Measurements from ENCODE around the gene TIAM1. TPM values are rescaled to one million over a fixed set of nuclear protein-coding genes. Genes with fewer than 3 reads are reported as not detected.

The TIAM1 gene
- total and polyA plus RNA-seq, 4 donors, result 3.5 to 58.0 (median 11.8) TPM

GRCh38 chr21:31261759-31262158 lies 82.3 kb downstream of the TIAM1 start:
- DNase-seq, result no peak
- peaks cover 0 to 7% (median 0%) of the 10 kb centered on the region in 5 donors for H3K4me1 ChIP-seq (ENCODE audit: control insufficient read depth in 5 of 5, insufficient read depth in 5 of 5, low read length in 5 of 5)
- no peak overlapping the region for H3K27ac ChIP-seq (ENCODE audit: low read depth in 1 of 2, low read length in 1 of 2)
- 93 to 94% methylated on average over 8 of the region's 8 CpGs for WGBS, 2 donors
- no peaks in the 10 kb centered on the region for H3K9me3 ChIP-seq (ENCODE audit: control insufficient read depth in 4 of 4, insufficient read depth in 3 of 4, low read length in 3 of 4)
- H3K27me3 ChIP-seq (ENCODE audit: control insufficient read depth in 3 of 3, insufficient read depth in 3 of 3, low read length in 2 of 3), result no peaks in the 10 kb centered on the region
- no peak for ATAC-seq (ENCODE audit: insufficient read depth, low FRiP score)
- no peak for TF ChIP-seq CTCF (IDR thresholded peaks at IDR 0.05; ENCODE audit: control extremely low read depth, extremely low read depth)
- H3K4me3 ChIP-seq, result no peak overlapping the region
- H3K9ac ChIP-seq (ENCODE audit: insufficient read depth in 1 of 2, low read length in 2 of 2), result no peak overlapping the region
- peaks cover 0 to 11% (median 5%) of the 10 kb centered on the region in 4 donors for H3K36me3 ChIP-seq (ENCODE audit: control insufficient read depth in 4 of 4, insufficient read depth in 4 of 4, low read length in 4 of 4)

- H3K4me1 ChIP-seq (ENCODE audit: control insufficient read depth in 5 of 5, insufficient read depth in 5 of 5, low read length in 5 of 5), result peaks cover 0 to 10% (median 2%) of the 10 kb centered on the region in 5 donors
- WGBS, 2 donors, result 62 to 77% methylated on average over 4 of the region's 4 CpGs
- no peak for TF ChIP-seq CTCF (IDR thresholded peaks at IDR 0.05; ENCODE audit: control extremely low read depth, extremely low read depth)
- peaks cover 0 to 9% (median under 1%) of the 10 kb centered on the region in 4 donors for H3K36me3 ChIP-seq (ENCODE audit: control insufficient read depth in 4 of 4, insufficient read depth in 4 of 4, low read length in 4 of 4)
- H3K27me3 ChIP-seq (ENCODE audit: control insufficient read depth in 3 of 3, insufficient read depth in 3 of 3, low read length in 2 of 3), result no peaks in the 10 kb centered on the region
- H3K4me3 ChIP-seq, result no peak overlapping the region
- ATAC-seq (ENCODE audit: insufficient read depth, low FRiP score) (no peak), DNase-seq (peak in 1 of 3 donors; percentile 31)
- no peaks in the 10 kb centered on the region for H3K9me3 ChIP-seq (ENCODE audit: control insufficient read depth in 4 of 4, insufficient read depth in 3 of 4, low read length in 3 of 4)
- H3K9ac ChIP-seq (ENCODE audit: insufficient read depth in 1 of 2, low read length in 2 of 2), result no peak overlapping the region
- no peak overlapping the region for H3K27ac ChIP-seq (ENCODE audit: low read depth in 1 of 2, low read length in 1 of 2)
These were observed 83.3 kb downstream of the TIAM1 start for GRCh38 chr21:31260790-31261189.

- TF ChIP-seq CTCF (IDR thresholded peaks at IDR 0.05; ENCODE audit: control extremely low read depth, extremely low read depth), result no peak
- H3K4me1 ChIP-seq (ENCODE audit: control insufficient read depth in 5 of 5, insufficient read depth in 5 of 5, low read length in 5 of 5), result peaks cover 0 to 21% (median 2%) of the 10 kb centered on the region in 5 donors
- DNase-seq (no peak), ATAC-seq (ENCODE audit: insufficient read depth, low FRiP score) (no peak)
- H3K9me3 ChIP-seq (ENCODE audit: control insufficient read depth in 4 of 4, insufficient read depth in 3 of 4, low read length in 3 of 4), result no peaks in the 10 kb centered on the region
- 77 to 90% methylated on average over 4 of the region's 4 CpGs for WGBS, 2 donors
- no peaks in the 10 kb centered on the region for H3K36me3 ChIP-seq (ENCODE audit: control insufficient read depth in 4 of 4, insufficient read depth in 4 of 4, low read length in 4 of 4)
- H3K27ac ChIP-seq (ENCODE audit: low read depth in 1 of 2, low read length in 1 of 2), result no peak overlapping the region
- no peak overlapping the region for H3K4me3 ChIP-seq
- H3K9ac ChIP-seq (ENCODE audit: insufficient read depth in 1 of 2, low read length in 2 of 2), result no peak overlapping the region
- no peaks in the 10 kb centered on the region for H3K27me3 ChIP-seq (ENCODE audit: control insufficient read depth in 3 of 3, insufficient read depth in 3 of 3, low read length in 2 of 3)
These were observed 86.0 kb downstream of the TIAM1 start for GRCh38 chr21:31258073-31258472.

- WGBS, 2 donors, result 85 to 90% methylated on average over 3 of the region's 3 CpGs
- no peak for TF ChIP-seq CTCF (IDR thresholded peaks at IDR 0.05; ENCODE audit: control extremely low read depth, extremely low read depth)
- Histone ChIP-seq H3K36me3 (ENCODE audit: control insufficient read depth in 4 of 4, insufficient read depth in 4 of 4, low read length in 4 of 4) (no peaks in the 10 kb centered on the region), H3K27me3 (ENCODE audit: control insufficient read depth in 3 of 3, insufficient read depth in 3 of 3, low read length in 2 of 3) (no peaks in the 10 kb centered on the region), H3K4me1 (ENCODE audit: control insufficient read depth in 5 of 5, insufficient read depth in 5 of 5, low read length in 5 of 5) (peaks cover 0 to 21% (median 2%) of the 10 kb centered on the region in 5 donors), H3K9ac (ENCODE audit: insufficient read depth in 1 of 2, low read length in 2 of 2) (no peak overlapping the region), H3K27ac (ENCODE audit: low read depth in 1 of 2, low read length in 1 of 2) (no peak overlapping the region), H3K9me3 (ENCODE audit: control insufficient read depth in 4 of 4, insufficient read depth in 3 of 4, low read length in 3 of 4) (no peaks in the 10 kb centered on the region), H3K4me3 (no peak overlapping the region)
- ATAC-seq (ENCODE audit: insufficient read depth, low FRiP score) (no peak), DNase-seq (no peak)
These were observed 86.8 kb downstream of the TIAM1 start for GRCh38 chr21:31257265-31257664.

Data from lung (tissue), 12 donors.